NCI-H2227 (cell line): ENCODE results near the gene CARS1.
"Not testable (repeated sequence)": the region's sequence is repeated elsewhere in the genome, so short reads cannot be mapped to it uniquely, and the experiment has no call there.

Experiments used
- DNase-seq: peaks from one replicate; lab custom pipeline; 2025; ENCODE audit not compliant: unreplicated experiment; lab: John Stamatoyannopoulos, UW

CARS1 gene

DNA sequence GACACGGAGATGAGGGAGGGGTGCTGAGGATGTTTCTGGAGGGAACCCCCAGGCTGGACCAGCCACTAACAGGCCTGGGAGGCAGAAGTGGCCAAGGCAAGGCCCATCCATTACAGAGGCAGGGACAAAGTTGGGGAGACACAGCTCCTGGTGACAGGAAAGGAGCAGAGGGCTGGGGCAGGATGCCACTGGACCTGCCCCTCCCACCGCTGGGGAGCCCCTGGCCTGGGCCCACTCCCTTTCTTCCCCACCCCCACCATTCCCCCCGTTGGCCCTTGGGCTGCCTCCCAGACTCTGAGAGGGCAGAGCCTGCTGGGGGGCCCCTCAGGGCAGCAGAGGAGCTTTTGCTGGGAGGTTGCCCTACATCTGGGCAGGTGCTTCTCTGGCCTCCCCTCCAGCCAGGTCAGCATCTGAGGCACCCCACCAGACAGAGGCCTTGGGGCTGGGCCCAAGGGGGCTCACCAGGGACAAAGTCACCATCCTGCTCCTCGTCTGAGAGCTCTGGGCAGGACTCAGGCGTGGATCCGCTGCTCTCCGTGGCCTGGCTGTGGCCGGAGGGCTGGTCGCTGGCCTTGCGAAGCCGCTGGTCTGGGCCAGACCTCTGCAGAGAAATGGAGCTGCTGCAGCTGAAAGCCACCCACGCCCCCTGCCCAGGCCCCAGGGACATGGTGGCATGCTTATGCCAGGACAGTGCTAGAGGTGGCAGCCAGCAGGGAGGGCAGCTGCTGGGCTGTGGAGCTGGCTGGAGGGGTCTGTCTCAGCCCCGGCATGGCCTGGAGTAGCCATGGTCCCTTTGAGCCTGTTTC, 33.1 kb upstream of the CARS1 start:
- no peak for DNase-seq

DNA sequence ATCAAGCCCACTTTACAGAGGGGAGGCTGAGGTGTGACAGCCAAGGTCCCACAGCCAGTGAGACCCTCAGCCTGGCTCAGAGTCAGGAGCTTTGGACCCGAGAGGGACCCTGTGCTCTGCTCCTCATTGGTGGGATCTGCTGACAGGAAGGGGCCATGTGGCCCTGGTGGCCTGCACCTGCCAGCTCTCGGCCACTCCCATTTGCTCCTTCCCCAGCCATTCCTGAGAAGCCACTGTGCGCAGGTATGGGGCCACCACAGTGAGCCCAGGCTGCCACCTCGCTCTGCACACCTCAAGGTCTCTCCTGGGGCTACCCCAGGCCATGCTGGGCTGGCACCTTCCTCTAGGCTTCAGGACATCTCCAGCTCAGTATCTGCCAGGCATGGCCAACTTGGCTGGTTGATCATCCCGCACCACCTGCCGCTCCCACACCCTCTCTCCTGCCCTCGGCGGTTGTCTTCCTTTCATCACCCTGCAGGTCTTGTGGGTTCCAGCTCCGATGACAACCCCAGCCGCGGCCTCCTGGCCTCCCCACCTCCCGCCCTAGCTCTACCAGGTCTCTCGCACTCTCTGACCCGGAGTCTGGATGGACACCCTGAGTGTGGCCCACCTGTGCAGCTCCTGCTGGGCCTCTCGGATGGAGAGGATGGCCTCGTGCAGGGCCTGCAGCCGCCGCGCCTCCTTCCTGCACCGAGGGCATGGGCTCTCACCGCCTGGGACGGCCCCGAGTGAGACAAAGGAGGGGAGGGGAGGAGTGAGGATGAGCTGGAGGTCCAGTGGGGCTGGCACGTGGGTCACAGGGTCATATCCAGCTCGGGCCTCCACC, 32.2 kb upstream of the CARS1 start:
- no peak for DNase-seq

DNA sequence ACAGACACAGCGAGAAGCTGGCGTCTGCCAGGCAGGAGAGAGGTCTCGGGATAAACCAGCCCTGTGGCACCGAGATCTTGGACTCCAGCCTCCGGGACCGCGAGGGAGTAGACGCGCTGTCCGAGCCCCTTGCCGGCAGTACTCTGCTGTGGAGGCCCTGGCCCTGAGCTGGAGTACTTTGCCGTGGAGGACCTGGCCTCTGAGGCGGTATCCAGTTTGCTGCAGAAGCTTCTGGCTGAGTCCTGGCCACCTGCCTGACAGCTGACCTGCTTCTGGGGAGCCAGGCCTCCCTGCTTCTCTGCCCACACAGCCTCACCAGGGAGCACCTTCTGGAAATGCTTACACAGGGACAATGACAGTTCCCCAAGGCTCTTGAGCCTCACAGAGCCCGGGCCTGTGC, 31.6 kb upstream of the CARS1 start:
- no peak for DNase-seq

DNA sequence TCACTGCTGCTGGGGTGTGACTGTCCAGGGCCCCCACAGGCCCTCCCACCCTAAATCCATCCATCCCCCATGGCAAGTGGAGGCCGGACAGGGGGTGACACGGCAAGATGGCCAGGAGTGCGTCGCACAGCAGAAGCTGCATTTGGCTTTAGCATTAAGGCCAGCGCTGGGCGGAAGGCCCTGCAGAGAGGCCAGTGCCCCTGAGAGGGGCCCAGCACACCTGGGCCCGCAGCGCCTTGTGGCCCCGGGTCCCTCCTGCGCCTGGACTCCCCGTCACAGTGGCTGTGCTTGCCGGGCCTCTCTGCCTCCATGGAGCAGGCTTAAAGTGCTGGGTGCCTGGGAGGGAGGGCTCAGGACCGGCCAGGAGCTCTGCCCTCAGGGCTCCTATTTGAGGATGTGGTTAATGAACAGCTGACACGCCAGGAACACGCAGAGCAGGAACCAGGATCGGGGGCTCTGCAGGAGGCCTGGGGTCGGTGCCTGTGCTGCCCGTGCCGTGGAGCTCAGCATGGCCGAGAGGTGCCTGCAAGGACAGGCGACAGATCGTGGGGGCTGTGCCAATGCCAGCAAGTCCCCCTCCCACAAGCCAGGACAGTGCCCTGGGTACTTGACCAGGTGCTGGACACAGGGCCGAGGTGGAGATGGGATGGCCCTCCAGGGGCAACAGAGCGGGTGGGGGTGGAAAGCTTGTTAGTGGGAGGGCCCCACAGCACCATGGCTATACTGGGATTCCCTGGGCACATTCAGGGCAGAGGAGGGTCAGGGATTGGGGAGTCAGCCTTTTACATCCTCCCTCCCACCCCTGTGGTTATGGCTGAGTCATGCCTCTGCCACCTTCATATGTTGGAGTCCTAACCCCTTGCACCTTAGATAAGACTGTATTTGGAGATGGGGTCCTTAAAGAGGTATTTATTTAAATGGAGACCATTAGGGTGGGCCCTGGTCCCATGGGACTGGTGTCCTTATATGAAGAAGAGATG, 30.9 kb upstream of the CARS1 start:
- DNase-seq, result no peak

DNA sequence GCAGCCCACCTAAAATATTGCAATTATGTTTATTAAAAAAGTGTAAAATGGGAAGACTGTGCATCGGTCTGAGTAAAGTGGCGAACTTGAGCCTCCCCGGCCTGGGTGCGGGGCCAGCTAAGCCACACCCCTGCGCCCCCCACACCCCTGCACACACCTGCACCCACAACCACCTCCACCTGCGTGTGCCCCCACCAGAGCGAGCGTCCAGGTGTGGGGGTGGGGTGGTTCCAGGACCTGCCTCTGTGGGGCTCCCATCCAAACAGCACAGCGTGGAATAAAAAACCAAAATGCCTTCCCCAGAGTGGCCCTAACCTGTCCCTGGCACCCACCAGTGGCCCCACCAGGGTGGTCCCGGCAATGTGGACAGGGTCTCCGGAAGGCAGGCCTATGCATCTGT, 30.1 kb upstream of the CARS1 start:
- DNase-seq, result no peak

DNA sequence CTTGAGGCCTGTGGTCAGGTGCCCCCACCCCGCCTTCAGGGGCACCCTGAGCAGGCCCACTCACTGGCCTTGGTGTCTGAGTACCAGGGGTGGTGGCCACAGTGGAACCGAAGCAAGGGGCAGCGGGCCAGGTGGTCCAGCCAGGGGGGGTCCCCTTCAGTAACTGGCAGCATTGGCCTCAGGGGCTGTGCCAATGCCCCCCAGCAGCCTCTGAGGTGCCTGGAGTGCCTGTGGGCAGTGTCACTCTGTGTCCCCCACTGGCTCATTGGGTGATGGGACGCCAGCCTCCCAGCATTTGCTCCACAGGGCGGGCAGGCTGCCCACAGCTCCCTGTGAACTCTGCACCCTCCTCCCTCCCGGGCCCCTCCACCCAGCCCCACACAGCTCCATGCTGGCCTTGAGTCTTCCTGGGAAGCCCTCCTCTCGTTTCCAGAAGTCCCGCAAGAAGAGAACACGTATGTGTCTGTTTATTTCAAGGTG, 29.5 kb upstream of the CARS1 start:
- no peak for DNase-seq

DNA sequence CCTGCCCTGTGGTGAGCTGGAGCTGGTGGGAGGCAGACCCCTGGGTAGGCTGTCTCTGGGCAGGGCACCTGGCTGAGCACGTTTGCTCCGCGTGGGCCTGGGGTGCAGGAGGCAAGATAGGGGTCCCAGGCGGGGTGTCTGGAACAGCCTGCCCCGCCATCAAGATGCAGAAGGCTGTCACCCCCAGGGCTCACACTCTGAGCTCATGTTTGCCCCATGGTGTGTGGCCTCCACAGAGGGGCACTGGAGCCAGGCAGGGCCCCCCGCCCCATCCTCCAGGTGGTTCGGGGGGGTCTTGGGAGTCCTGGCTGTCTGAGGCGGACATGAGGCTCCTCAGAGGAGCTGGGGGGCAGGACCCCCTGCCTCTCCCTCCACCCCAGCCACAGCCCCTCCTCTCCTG, 28.9 kb upstream of the CARS1 start:
- no peak for DNase-seq

DNA sequence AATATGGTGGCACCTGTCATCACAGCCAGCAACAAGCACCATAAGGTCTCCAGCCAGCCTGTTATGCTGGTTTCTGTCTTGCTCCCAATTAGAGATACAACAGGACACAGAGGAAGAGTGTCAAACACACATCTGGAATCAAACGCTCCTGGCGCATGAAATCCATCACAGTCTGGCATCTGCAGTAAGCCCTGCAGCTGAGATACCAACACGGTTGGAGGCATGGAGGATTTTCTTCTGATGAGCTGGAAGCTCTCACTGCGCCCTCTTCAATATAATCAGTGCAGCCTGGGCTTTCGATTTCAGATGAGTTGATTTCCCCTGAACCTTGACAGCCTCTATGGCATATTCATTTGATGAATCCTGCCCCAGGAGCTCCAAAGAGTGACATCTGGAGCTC, 27.8 kb upstream of the CARS1 start:
- DNase-seq, result no peak

DNA sequence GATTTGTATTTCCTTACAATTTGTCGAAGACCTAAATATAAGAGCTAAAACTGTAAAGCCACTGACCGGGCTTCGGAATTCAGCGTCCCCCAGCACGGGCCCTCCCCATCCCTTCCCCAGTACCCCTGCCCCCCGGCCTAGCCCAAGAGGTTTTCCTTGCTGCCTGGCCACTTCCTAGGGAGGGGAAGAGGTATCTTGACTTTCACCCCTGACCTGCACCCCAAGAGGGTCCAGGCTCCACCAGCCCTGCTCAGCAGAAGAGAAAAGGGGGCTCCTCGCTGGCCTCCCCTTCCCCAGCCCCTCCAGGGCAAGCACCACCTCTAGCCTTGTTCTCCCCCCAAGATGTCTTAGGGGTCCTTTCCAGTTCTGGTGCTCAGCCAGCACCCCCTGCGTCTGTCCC, 26.1 kb upstream of the CARS1 start:
- no peak for DNase-seq

DNA sequence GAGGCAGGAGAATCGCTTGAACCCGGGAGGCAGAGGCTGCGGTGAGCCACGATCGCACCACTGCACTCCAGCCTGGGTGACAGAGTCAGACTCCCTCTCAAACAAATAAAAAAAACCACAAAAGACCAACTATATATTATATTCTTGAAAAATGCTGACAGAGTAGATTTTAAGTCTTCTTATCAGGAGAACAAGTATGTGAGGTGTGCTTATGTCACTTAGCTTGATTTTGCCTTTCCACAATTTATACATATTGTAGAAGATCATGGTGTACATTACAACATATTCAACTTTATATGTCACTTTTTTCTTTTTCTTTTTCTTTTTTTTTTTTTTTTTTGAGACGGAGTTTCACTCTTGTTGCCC, 24.1 kb upstream of the CARS1 start:
- DNase-seq, result no peak

DNA sequence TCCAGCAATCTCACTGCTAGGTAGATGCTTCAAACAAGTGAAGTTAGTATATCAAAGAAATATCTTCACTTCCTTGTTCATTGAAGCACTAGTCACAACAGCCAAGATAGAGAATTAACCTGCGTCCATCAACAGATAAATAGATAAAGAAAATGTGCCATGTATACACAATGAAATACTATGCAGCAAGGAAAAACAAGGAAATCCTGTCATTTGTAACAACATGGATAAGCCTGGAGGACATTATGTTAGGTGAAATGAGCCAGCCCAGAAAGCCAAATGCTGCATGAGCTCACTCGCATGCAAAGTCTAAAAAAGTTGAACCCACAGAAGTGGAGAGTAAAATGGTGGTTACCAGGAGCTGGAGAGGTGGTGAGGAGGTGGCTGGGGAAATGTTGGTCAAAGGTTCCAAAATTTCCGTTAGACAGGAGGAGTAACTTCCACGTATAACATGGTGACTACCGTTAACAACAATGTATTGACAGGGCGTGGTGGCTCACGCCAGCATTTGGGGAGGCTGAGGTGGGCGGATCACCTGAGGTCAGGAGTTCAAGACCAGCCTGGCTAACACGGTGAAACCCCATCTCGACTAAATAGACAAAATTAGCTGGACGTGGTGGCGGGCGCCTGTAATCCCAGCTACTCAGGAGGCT, 23.6 kb upstream of the CARS1 start:
- no peak for DNase-seq

DNA sequence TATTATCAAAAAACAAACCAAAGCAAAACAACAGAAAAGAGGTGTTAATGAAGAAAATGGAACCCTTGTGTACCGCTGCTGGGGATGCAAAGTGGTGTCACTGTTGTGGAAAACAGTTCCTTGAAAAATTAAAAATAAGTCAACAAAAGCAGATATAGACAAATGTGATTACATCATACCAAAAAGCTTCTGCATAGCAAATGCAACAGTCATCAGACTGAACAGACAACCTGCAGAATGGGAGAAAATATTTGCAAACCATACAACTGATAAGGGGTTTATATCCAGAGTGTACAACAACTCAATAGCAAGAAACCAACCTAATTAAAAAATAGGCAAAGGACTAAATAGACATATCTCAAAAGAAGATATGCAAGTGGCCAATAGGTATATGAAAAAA, 22.9 kb upstream of the CARS1 start:
- no peak for DNase-seq

DNA sequence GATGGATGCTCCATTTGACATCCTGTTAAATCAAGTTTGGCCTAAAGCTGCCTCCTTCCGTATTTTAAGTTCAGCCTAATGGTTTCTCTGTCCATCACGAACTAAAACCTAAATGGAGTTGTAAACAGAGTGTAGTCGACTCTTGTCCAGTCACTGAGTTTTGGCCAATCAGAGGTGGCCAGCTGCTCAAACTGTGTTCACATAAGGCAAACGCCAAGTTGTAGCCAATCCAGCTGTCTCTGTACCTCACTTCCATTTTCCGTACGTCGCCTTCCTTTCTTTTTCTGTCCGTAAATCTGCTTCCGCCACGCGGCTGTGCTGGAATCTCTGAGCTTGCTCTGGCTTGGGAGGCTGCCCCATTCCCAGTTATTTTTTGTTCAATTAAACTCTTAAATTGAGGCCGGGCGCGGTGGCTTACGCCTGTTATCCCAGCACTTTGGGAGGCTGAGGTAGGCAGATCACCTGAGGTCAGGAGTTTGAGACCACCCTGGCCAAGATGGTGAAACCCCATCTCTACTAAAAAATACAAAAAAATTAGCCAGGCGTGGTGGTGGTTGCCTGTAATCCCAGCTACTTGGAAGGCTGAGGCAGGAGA, 20.7 kb upstream of the CARS1 start:
- no peak for DNase-seq

DNA sequence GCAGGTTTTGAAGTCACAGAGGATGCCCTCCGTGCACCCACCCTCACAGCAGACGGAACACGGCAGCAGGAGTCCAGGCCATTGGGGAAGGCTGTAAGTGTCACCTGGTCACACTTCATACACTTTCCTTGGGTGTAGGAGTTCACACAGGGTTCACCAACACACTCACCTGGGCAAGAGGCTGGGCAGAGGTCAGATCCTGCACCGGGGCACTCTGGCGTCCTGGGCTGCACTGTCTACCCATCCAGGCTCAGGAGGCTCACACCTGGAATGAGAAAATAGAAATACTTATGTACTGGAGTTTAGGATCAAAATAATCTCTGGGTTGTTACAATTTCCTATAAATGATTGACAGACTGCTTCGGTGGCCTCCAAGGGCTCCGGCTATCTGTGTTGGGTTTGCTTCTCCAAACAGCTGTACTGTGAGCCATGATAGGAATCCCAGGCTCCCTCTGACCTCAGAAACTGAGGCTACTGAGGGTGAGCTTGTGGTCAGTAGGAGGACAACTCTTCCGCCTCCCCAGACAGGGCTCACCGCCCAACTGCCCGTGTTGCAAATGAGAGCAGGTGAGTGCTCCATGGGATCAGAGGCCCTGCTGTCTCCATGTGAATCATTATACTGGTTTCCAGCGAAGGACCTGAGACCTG, 20.1 kb upstream of the CARS1 start:
- no peak for DNase-seq

DNA sequence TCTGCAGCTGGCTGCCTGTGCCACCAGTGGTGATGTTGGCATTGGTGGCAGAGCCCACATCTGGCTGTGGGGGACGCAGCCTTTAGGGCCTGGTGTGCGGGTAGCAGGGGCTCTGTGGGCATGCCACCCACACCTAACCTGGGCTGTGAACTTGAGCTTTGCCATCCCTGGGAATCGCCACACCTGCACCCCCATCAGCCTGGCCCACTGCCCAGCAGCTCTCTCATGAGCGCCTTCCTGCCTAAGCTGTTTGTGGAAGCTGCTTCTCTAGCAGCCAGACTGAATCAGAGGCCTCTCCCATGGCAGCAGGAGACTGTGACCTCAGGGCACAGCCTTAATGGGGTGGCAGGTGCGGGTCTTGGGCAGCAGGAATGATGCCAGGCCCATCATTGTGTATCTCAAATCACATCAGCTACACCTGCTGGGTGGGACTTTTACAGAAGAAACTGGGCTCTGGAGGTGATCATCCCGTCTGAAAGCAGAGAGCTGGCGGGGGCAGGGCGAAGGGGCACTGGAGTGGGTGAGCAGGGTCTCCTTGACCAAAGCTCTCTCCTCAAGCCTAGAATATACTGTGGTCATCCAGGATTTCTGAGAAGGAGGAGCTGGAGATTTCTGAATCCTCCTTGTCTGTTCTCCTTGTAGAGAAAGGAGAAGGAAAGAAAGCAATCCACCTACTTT, 17.8 kb upstream of the CARS1 start:
- DNase-seq, result no peak

DNA sequence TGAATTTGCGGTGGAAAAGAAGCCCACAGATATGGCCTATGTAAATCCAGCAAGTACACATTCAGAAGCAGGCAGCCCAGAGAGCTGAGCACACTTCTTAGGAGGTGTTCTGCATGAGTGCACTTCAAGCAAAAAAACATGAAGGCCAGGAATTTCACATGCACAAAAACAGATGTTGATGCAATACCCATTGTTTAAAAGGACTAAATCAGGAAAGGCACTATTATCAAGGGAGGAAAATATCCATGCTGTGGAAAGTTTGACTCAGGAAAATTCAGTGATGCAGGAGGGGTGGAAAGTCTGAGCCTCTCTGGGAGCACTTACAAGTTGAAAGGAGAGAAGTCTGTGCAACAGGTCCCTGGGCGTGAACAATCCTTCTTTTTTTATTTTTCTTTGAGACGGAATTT, 15.8 kb upstream of the CARS1 start:
- no peak for DNase-seq

DNA sequence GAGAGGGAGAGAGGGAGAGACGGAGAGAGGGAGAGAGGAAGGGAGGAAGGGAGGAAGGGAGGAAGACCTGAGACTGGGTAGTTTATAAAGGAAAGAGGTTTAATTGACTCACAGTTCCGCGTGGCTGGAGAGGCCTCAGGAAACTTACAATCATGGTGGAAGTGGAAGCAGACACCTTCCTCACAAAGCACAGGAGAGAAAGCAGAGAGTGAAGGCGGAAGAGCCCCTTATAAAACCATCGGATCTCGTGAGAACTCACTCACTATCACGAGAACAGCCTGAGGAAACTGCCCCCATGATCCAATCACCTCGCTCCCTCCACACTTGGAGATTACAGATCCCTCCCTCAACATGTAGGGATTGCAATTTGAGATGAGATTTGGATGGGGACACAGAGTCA, 12.2 kb upstream of the CARS1 start:
- no peak for DNase-seq

DNA sequence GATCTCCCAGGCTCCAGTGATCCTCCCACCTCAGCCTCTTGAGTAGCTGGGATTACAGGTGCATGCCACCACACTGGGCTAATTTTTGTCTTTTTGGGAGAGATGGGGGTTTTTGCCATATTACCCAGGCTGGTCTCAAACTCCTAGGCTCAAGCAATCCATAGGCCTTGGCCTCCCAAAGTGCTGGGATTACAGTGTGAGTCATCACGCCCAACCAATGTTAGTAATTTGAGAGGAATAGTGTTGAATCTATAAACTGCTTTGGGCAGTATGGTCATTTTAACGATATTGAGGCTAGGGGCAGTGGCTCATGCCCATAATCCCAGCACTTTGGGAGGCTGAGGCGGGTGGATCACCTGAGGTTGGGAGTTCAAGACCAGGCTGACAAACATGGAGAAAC, 9.1 kb upstream of the CARS1 start:
- DNase-seq, result not testable (repeated sequence)

DNA sequence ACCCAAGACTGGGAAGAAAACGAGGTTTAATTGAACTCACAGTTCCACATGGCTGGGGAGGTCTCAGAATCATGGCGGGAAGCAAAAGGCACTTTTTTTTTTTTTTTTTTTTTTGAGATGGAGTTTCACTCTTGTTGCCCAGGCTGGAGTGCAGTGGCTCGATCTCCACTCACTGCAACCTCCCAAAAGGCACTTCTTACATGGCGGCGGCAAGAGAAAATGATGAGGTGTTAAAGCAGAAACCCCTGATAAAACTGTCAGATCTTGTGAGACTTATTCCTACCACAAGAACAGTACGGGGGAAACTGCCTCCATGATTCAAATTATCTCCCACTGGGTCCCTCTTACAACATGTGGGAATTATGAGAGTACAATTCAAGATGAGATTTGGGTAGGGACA, 7.5 kb upstream of the CARS1 start:
- not testable (repeated sequence) for DNase-seq
